GM19193 (cell line): ENCODE measurements around the gene RPH3AL.

Source experiments
- POLR2A ChIP-seq: IDR thresholded peaks from 4 replicates; pipeline ENCODE4 v1.6.1; 2011; ENCODE audit not compliant: insufficient read depth, insufficient read length; ENCODE audit errors: extremely low read depth

Gene RPH3AL

GRCh38 chr17:207775-208174, 144.8 kb downstream of the RPH3AL start:
- TF ChIP-seq POLR2A: no peak

- TF ChIP-seq POLR2A: no peak
Observed at GRCh38 chr17:206941-207560, 145.6 kb downstream of the RPH3AL start.

DNA sequence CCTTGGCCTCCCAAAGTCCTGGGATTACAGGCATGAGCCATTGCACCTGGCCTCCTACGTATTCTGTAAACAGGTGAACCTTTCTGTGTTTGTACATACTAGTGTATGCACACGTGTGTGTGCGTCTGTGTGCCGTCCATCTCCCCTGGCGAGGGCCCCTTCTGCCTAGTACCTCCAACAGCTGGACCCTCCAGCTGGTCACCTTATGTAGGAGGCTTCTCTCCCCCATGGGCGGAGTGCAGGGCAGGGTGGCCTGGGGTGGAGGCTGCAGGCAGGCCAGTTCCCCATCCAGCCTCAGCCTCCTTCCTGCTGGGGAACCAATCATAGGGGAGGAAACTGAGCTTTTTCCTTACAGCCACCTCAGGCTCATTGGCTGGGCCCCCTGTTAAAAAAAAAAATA, 146.8 kb downstream of the RPH3AL start:
- no peak for TF ChIP-seq POLR2A

- no peak for TF ChIP-seq POLR2A
Observed at GRCh38 chr17:205148-205669, 147.4 kb downstream of the RPH3AL start.

DNA sequence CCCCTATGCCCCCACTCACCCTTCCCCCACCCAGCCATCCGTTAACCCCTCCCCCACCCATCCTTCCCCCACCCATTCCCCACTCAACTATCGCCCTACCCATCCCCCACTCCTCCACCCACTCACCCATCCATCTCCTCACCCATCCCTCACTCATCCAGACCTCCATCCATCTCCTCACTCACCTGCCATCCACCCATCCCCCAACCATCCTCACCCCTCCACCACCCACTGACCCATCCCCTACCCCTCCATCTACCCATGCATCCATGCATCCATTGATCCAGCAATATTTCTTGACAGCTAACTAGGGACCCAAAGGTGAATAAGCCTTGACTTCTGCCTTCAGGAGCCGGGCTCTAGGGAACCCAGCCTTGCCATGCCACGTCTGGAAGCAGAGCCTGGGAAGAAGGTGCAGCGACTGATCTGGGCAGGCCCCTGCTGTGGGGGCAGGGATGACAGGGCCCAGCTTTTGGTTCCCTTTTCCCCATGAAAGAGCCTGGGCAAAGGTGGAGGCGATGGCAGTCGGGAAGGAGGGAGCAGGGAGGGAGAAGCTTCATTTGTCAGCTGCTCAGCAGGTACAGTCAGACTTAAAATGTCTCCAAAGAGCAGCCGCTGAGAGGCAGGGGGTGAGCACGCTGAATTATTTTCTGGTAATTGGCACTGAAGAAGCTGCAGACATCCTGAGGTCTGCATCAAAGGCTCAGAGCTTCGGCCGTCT, 148.0 kb downstream of the RPH3AL start:
- TF ChIP-seq POLR2A: no peak

GRCh38 chr17:202501-202951, 150.1 kb downstream of the RPH3AL start:
- no peak for TF ChIP-seq POLR2A

- TF ChIP-seq POLR2A: no peak
Observed at GRCh38 chr17:200586-200985, 152.0 kb downstream of the RPH3AL start.

DNA sequence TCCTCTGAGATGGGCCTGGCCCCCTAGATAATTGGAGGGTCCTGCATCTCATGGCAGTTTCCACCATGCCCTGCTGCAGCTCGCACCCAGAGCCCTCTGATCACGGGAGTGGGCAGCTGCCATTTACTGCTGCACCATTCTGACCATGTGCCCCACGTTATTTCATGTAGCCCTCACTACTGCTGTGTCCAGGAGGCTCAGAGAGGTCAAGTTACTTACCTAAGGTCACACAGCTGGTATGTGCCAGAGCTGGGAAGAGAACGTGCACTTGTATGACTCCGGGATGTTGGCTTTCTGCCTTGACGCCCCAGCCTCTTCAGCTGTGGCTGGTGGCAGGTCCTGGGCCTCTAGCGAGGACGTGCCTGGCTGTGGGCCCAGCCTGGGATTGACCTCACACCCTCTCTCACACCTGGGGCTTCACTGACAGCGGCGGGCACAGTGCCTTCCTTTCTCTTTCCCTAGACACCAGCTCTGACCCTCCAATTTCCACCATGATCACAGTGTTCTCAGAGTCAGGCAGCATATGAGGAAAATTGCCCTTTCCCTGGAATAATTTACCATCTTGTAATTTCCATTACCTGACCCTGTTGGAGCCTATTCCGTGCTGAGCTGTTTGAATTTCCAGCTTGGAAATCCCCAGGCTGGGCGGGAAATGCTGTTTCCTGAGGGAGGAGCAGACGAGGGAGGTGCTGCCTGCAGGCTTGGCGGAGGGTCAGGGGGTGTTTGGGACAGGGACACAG, 152.6 kb downstream of the RPH3AL start:
- TF ChIP-seq POLR2A: no peak

GRCh38 chr17:199191-199604, 153.4 kb downstream of the RPH3AL start:
- no peak for TF ChIP-seq POLR2A

DNA sequence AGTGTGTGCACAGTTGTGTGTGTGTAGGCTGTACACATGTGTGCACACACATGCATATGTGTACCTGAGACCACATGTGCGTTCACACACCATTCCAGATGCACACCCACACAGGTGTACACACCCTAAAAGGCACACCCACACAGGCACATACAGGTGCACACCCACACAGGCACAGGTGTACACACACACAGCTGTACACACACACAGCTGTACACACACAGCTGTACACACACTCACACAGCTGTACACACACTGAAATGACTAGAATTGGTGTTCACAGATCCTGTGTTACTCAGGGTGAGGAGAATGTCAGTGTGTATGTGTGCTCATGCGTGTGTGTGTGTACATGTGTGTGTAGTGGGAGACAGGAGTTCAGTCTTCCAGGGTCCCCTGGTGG, 155.3 kb downstream of the RPH3AL start:
- TF ChIP-seq POLR2A: no peak

- no peak for TF ChIP-seq POLR2A
Observed at GRCh38 chr17:194828-195602, 157.6 kb downstream of the RPH3AL start.

- TF ChIP-seq POLR2A: no peak
Observed at GRCh38 chr17:193841-194806, 158.5 kb downstream of the RPH3AL start.

- no peak for TF ChIP-seq POLR2A
Observed at GRCh38 chr17:193426-193810, 159.2 kb downstream of the RPH3AL start.

DNA sequence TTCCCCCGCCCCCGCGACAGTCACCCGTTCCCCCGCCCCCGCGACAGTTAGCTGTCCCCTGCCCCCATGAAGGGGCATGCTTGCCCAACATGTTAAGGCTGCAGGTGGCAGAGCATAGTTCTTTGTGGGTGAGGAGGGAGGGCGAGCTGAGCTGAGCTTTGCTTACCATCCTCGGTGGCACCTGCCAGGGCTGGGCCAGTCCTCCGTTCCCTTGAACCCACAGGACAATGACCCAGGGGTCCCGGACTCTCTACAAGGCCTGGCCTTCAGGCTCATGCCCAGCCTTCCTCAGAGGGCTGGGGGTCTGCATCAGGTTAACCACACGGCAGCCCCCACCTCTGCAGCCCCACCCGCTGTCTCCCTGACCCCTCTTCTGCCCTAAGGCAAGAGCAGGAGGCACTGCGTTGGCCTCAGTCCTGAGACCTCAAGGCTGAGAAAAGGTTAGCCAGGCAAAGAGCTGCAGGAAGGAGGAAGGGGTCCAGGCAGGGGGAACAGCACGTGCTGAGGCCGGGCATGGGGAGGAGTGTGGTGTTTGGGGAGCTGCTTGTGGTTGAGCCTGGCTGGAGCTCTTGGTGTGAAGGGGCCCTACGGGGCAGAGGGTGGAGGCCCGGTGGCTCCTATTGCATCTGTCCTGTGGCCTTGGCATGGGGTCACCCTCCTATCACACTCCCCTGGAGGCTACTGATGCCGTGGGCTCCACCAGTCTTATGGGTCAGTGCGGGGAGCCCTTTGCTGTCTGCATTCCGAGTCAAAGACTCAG, 159.8 kb downstream of the RPH3AL start:
- no peak for TF ChIP-seq POLR2A

DNA sequence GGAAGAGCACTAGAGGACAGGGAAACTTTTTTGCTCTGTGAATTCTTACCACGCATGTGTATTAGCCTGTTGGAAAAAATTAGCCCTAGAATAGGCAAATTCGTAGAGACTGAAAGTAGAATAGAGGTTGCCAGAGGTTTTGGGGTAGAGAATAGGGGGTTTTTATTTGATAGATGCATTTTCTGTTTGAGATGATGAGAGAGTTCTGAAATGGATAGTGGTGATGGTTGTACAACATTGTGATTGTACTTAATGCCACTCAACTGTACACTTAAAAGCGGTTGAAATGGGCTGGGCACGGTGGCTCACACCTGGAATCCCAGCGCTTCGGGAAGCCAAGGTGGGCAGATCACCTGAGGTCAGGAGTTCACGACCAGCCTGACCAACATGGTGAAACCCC, 163.2 kb downstream of the RPH3AL start:
- no peak for TF ChIP-seq POLR2A
